HG03469 (cell line): Measurements from ENCODE around the gene OLR1.
"Not testable (repeated sequence)": the region's sequence is repeated elsewhere in the genome, so short reads cannot be mapped to it uniquely, and the experiment has no call there.

ENCODE experiments used
- ATAC-seq: cut with Tn5 transposase; IDR thresholded peaks from one replicate; pipeline ENCODE4 v1.9.1; 2021; ENCODE audit warnings: mild to moderate bottlenecking, moderate library complexity, moderate number of reproducible peaks; ENCODE audit not compliant: unreplicated experiment

Gene OLR1

GRCh38 chr12:10171973-10172728 lies at the start of gene OLR1:
Gene OLR1, minus strand, starts transcription at chr12:10172132. Its CDS starts 55 bp downstream, at chr12:10172077.
- ATAC-seq = no peak

GRCh38 chr12:10220398-10221077 lies 48.6 kb upstream of the OLR1 start:
- ATAC-seq = no peak

DNA sequence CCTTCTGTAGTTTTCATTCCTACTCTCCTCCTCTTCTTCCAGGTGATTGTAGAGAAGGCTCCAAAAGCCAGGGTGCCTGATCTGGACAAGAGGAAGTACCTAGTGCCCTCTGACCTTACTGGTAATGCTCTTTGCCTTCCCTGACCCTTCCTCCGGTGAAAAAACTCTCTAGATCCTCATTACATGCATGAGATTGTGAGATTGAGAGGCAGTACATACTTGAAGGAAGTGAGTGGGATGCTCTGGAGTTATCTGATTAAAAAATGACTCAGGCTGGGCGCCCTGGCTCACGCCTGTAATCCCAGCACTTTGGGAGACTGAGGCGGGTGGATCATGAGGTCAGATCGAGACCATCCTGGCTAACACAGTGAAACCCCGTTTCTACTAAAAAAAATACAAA lies 46.1 kb upstream of the OLR1 start:
- ATAC-seq = no peak

DNA sequence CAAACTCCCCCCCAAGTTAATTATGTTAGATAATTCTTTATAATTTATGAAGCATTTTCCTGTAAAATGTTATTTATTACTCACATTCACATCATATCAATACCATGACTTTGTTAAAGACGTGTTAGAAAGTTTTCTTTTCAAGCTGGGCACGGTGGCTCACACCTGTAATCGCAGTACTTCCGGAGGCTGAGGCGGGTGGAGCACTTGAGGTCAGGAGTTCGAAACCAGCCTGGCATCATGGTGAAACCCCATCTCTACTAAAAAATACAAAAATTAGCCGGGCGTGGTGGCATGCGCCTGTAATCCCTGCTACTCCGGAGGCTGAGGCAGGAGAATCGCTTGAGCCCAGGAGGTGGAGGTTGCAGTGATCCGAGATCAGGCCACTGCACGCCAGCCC lies 44.0 kb upstream of the OLR1 start:
- ATAC-seq = not testable (repeated sequence)

- no peak for ATAC-seq
Measured at GRCh38 chr12:10215436-10215835, 43.5 kb upstream of the OLR1 start.

GRCh38 chr12:10214895-10215267 lies 42.9 kb upstream of the OLR1 start:
- no peak for ATAC-seq

DNA sequence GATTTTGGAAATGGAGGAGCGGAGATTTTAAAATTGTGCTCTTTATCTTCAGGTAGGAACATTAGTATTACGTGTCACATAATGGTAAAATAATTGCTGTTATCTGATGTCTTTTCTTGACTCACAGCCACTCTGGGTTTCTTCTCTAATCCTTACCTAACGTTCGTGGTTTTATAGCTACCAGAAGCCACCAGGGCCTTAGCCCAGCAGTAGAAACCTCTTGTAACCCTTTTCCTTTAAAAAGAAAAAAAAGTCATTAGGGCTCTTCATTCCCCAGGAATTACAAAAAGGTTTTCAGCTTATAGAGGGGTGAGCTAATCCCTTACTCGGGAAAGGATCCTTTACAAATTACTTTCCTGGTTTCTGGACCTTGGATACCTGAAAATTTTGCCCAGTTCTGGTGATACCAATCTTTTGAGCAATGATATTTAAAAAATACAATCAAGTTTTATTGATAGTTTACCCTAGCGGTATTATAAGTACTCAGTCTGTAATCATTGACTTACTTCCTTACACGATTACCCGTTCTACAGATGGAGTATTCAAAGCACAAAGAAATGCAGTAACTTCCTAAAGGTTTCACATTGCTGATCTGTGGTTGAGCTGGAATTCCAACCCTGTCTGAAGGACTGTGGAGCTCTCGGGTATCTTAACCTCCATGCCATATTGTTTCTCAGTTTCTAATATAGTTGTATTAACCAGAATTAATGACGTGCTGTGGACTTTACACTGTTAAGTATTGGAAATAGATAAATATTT lies 42.4 kb upstream of the OLR1 start:
- ATAC-seq = no peak

GRCh38 chr12:10213168-10214135 lies 41.5 kb upstream of the OLR1 start:
- ATAC-seq = peak; percentile 57

GRCh38 chr12:10212739-10213131 lies 40.8 kb upstream of the OLR1 start, which contains the start of gene GABARAPL1:
Gene GABARAPL1, plus strand, starts transcription at chr12:10212877. Its CDS starts 253 bp downstream, at chr12:10213130.
- ATAC-seq = no peak

GRCh38 chr12:10211940-10212738 lies 40.2 kb upstream of the OLR1 start:
- no peak for ATAC-seq

DNA sequence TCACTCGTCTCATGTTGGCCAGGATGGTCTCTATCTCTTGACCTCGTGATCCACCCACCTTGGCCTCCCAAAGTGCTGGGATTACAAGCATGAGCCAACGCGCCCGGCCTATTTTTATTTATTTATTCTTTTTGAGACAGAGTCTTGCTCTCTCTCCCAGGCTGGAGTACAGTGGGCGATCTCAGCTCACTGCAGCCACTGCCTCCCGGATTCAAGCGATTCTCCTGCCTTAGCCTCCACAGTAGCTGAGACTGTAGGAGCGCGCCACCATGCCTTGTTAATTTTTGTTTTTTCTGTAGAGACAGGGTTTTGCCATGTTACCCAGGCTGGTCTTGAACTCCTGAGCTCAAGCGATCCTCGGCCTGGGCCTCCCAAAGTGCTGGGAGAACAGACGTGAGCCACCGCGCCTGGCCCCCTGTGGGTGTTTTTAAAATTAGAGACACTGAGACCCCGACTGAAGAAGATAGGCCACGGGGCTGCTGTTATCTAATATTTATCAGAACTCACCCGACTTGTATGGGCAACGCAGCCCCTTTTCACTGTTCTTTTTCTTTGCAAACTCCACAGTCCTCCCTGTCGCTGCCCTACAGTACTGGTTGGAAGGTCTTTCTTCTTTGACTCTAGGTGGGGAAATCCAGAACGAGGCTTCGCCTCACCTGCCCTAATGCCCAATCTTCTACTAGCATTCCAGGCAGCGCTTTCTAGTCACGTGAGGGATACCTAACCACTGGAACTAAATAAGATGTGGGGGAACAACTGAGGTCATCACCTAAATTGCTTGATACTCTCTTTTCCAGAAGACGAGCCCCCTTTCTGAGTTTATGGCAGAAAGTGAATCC lies 39.4 kb upstream of the OLR1 start:
- no peak for ATAC-seq

- no peak for ATAC-seq
Measured at GRCh38 chr12:10210225-10210624, 38.3 kb upstream of the OLR1 start.

DNA sequence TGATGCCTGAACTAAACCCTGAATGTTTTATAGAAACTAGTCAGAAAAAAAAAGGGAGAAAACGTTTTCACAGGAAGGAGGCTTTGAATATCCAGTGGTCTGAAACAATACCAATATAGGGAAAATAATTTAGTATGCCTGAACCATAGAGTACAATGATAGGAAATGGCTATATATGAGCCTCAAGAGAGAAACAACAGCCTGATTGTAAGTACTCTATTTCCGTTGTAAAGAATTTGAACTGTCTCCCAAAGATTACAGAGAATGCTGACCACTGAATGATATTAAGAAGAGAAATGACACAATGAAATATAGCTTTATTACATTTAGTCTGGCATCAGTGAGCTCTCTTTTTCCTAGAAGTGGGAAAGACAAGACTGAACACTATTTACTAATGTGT lies 35.2 kb upstream of the OLR1 start:
- ATAC-seq = no peak

DNA sequence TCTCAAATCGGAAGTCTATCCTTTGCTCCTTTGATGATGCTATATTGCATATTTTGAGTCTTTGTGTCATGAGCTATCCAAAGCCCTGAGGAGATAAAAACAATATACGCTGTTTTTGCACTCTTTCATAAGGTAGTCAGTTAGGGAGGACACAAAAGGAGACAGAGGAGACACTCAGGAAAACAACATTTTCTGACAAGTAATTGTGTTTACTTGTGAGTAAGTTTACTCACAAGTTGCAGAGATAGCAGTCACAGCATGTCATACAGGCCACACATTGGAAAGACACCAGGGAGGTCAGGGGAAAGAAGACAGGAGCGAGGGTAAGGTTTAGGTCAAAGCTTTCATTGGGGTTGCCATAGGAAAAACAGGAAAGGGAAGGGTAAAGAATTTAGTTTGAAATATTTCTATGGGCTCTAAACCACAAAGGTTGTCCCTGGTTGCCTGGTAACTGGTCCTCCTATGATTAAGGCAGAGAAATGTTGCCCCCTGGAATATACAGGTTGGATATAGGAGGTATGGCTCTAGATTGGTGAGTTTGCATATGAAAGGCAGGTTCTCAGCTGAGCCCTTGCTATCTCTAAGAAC lies 33.4 kb upstream of the OLR1 start:
- no peak for ATAC-seq

DNA sequence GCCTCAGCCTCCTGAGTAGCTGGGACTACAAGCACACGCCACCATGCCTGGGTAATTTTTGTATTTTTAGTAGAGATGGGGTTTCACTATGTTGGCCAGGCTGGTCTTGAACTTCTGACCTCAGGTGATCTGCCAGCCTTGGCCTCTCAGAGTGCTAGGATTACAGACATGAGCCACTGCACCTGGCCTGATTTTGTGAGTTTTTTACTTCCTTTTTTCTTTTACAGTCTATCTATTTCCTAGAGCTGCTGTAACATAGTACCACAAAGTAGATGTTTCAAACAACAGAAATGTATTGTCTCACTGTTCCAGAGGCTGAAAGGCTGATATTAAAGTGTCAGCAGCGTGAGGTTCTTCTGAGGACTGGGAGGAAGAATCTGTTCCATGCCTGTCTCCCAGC lies 32.6 kb upstream of the OLR1 start:
- not testable (repeated sequence) for ATAC-seq

- ATAC-seq = no peak
Measured at GRCh38 chr12:10197879-10198278, 25.9 kb upstream of the OLR1 start.

DNA sequence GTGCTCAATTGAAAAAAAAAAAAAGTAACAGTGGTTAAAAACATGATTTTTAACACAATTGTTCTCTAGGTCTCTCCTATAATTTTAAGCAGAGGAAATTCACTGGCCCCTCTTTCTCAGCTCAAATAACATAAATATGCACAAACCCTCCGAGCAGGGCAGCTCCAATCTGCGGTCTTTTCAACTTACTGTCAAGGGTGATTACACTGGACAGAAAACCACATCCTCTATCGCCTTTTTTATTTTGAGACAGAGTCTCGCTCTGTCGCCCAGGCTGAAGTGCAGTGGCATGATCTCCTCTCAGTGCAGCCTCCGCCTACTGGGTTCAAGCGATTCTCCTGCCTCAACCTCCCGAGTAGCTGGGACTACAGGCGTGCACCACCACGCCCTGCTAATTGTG lies 24.3 kb upstream of the OLR1 start:
- ATAC-seq = no peak

- ATAC-seq = no peak
Measured at GRCh38 chr12:10194160-10194670, 22.3 kb upstream of the OLR1 start.
